Lower leg skin (tissue), 3 donors: Measurements from ENCODE around the gene CTDSP2.

Experiments
- CTCF ChIP-seq, 3 donors: fragments of 450-650 bp; IDR thresholded peaks; one replicate each; pipeline ENCODE4 v1.5.1; 2016; ENCODE audit warnings: antibody characterized with exemption in 3 of 3, mild to moderate bottlenecking in 3 of 3, moderate library complexity in 2 of 3
- POLR2A ChIP-seq, 2 donors: fragments of 450-650 bp; IDR thresholded peaks; one replicate each; pipeline ENCODE4 v1.6.1; 2016 to 2017; ENCODE audit warnings: antibody characterized with exemption in 2 of 2, mild to moderate bottlenecking in 1 of 2, moderate library complexity in 1 of 2

- TF ChIP-seq CTCF (IDR thresholded peaks at IDR 0.05) (no peak), POLR2A (IDR thresholded peaks at IDR 0.05) (no peak)
These were observed 32.4 kb downstream of the CTDSP2 start for GRCh38 chr12:57813971-57814772.
